ENCODE measurements around the gene PHACTR3. TPM values are rescaled to one million over a fixed set of nuclear protein-coding genes. Genes with fewer than 3 reads are reported as not detected.

PHACTR3 gene
- total RNA-seq, 2 experiments from 2014 or later = not detected

- ATAC-seq = no peak
Measured at GRCh38 chr20:59794555-59794954, 190.2 kb downstream of the PHACTR3 start.

GRCh38 chr20:59800309-59800708 is 196.0 kb downstream of the PHACTR3 start:
- POLR2A ChIA-PET = no interaction called here
- intact Hi-C loops (cut with micrococcal nuclease) = no loop called here
- Mint-ChIP-seq H3K27me3 (peaks cover 13% of the 10 kb centered on the region), H3K9me3 (peaks cover 21% of the 10 kb centered on the region), H3K4me1 (ENCODE audit: low read depth) (no peaks in the 10 kb centered on the region), H3K4me3 (no peak overlapping the region), H3K36me3 (ENCODE audit: low read depth) (no peaks in the 10 kb centered on the region), H3K27ac (no peak overlapping the region)
- no peak for TF ChIP-seq CTCF (IDR thresholded peaks at IDR 0.05)
- no peak for ATAC-seq
- no peak for DNase-seq
- CTCF ChIA-PET = no interaction called here

More at GRCh38 chr20:59794555-59794954, 190.2 kb downstream of the PHACTR3 start:
- H3K36me3 Mint-ChIP-seq (ENCODE audit: low read depth) = no peaks in the 10 kb centered on the region
- H3K4me1 Mint-ChIP-seq (ENCODE audit: low read depth) = no peaks in the 10 kb centered on the region
- peaks cover 10% of the 10 kb centered on the region for H3K9me3 Mint-ChIP-seq
- POLR2A ChIA-PET = no interaction called here
- H3K27me3 Mint-ChIP-seq = no peaks in the 10 kb centered on the region
- intact Hi-C loops (cut with micrococcal nuclease) = no loop called here
- CTCF ChIA-PET = interaction anchor here (1.1 kb wide), 1 partner anchor 11 kb away, joined by 3 read pairs; no protein-coding TSS in a partner anchor
- no peak for DNase-seq
- no peak overlapping the region for H3K4me3 Mint-ChIP-seq
- no peak for TF ChIP-seq CTCF (IDR thresholded peaks at IDR 0.05)
- H3K27ac Mint-ChIP-seq = no peak overlapping the region

DNA sequence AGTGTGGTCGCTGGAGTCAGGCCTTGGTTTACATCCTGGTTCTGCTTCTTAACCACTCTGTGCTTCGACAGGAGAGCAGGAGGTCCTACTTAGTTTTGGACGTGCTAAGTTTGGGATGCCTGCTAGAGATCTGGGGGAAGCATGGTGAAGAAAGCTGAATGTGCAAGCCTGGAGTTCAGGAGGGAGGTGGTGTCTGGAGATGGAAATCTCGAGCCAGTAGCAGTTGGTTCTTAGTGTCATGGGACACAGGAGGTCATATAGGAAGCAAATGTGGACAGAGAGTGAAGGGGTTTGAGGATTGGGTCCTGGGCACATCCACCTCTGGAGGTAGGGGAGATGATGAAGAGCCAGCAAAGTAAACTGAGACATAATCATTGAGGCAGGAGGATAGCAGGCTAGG is 197.7 kb downstream of the PHACTR3 start:
- intact Hi-C loops (cut with micrococcal nuclease) = no loop called here
- CTCF ChIA-PET = no interaction called here
- DNase-seq = no peak
- ATAC-seq = no peak
- no peak for TF ChIP-seq CTCF (IDR thresholded peaks at IDR 0.05)
- H3K4me1 Mint-ChIP-seq (ENCODE audit: low read depth) = no peaks in the 10 kb centered on the region
- H3K9me3 Mint-ChIP-seq = peaks cover 18% of the 10 kb centered on the region
- no peaks in the 10 kb centered on the region for H3K36me3 Mint-ChIP-seq (ENCODE audit: low read depth)
- POLR2A ChIA-PET = no interaction called here
- peaks cover 13% of the 10 kb centered on the region for H3K27me3 Mint-ChIP-seq
- no peak overlapping the region for H3K4me3 Mint-ChIP-seq
- H3K27ac Mint-ChIP-seq = no peak overlapping the region

- POLR2A ChIA-PET = no interaction called here
- H3K9me3 Mint-ChIP-seq = peaks cover 15% of the 10 kb centered on the region
- no peaks in the 10 kb centered on the region for H3K4me1 Mint-ChIP-seq (ENCODE audit: low read depth)
- no peak for DNase-seq
- peaks cover 13% of the 10 kb centered on the region for H3K27me3 Mint-ChIP-seq
- no peak for ATAC-seq
- CTCF ChIA-PET = no interaction called here
- TF ChIP-seq CTCF (IDR thresholded peaks at IDR 0.05) = no peak
- intact Hi-C loops (cut with micrococcal nuclease) = no loop called here
- no peak overlapping the region for H3K27ac Mint-ChIP-seq
- H3K36me3 Mint-ChIP-seq (ENCODE audit: low read depth) = no peaks in the 10 kb centered on the region
- no peak overlapping the region for H3K4me3 Mint-ChIP-seq
Measured at GRCh38 chr20:59802471-59803221, 198.3 kb downstream of the PHACTR3 start.

DNA sequence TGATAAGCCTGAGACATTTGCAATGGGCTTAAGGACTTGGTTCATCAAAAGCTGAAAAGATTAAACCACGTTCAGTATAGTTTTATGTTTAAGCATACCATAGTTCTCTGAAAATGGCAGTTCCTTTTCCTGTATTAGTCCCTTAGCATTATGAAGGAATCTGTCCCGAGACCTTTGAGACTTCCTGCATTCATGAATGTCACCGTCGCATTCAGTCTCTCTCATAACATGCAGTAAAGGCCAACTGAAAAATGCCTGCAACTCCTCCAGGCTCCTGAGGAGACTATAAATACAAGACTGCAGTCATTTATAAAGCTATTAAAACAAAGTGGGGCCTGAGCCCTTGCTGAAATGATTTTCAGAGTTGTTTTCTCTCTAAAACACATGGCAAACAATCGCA is 200.0 kb downstream of the PHACTR3 start:
- intact Hi-C loops (cut with micrococcal nuclease) = no loop called here
- ChIA-PET POLR2A (no interaction called here), CTCF (no interaction called here)
- Mint-ChIP-seq H3K9me3 (peaks cover 13% of the 10 kb centered on the region), H3K4me1 (ENCODE audit: low read depth) (no peaks in the 10 kb centered on the region), H3K4me3 (no peak overlapping the region), H3K36me3 (ENCODE audit: low read depth) (no peaks in the 10 kb centered on the region), H3K27me3 (peaks cover 13% of the 10 kb centered on the region), H3K27ac (no peak overlapping the region)
- no peak for ATAC-seq
- TF ChIP-seq CTCF (IDR thresholded peaks at IDR 0.05) = no peak
- DNase-seq = no peak

Data from activated CD8-positive, alpha-beta T cell treated with anti-CD3 and anti-CD28 coated beads for 36 hours (primary cell).